SK-N-SH treated with all-trans-retinoic acid at 6 μM for 48 hours (cell line): ENCODE results near the gene SUDS3.

Source experiments
- ARNTL ChIP-seq: fragments of 450-650 bp; formaldehyde crosslinking; IDR thresholded peaks from 2 replicates; pipeline ENCODE4 v1.5.0; 2020; ENCODE audit warnings: low read depth, mild to moderate bottlenecking, moderate library complexity, borderline replicate concordance
- BACH2 ChIP-seq: fragments of 250-450 bp; sonication (Bioruptor Pico); IDR thresholded peaks from 2 replicates; pipeline ENCODE4 v1.9.0; 2021; ENCODE audit warnings: mild to moderate bottlenecking, borderline replicate concordance
- CREB5 ChIP-seq: fragments of 250-450 bp; sonication (Bioruptor Pico); IDR thresholded peaks from 2 replicates; pipeline ENCODE4 v1.5.1; 2020; ENCODE audit warnings: low read depth, mild to moderate bottlenecking, moderate library complexity
- ESRRG ChIP-seq: fragments of 250-450 bp; sonication (Bioruptor Pico); IDR thresholded peaks from 2 replicates; pipeline ENCODE4 v1.6.1; 2021; ENCODE audit warnings: mild to moderate bottlenecking
- ISL1 ChIP-seq: fragments of 250-450 bp; sonication (Bioruptor Pico); IDR thresholded peaks from 2 replicates; pipeline ENCODE4 v2.1.2; 2022; ENCODE audit warnings: mild to moderate bottlenecking, moderate library complexity
- OSR1 ChIP-seq: fragments of 250-450 bp; sonication (Bioruptor Pico); IDR thresholded peaks from 2 replicates; pipeline ENCODE4 v1.8.0; 2022; ENCODE audit warnings: moderate library complexity, mild to moderate bottlenecking, inconsistent platforms
- RARB ChIP-seq: fragments of 250-450 bp; sonication (Bioruptor Pico); IDR thresholded peaks from 2 replicates; pipeline ENCODE4 v1.8.0; 2021; ENCODE audit warnings: mild to moderate bottlenecking, moderate library complexity
- TOX ChIP-seq: fragments of 250-450 bp; sonication (Bioruptor Pico); IDR thresholded peaks from 2 replicates; pipeline ENCODE4 v1.8.0; 2021; ENCODE audit warnings: mild to moderate bottlenecking, moderate library complexity, borderline replicate concordance
- TSHZ2 ChIP-seq: fragments of 250-450 bp; sonication (Bioruptor Pico); IDR thresholded peaks from 2 replicates; pipeline ENCODE4 v1.5.0; 2020; ENCODE audit warnings: mild to moderate bottlenecking, moderate library complexity
- ZC3H10 ChIP-seq: fragments of 250-450 bp; sonication (Bioruptor Pico); IDR thresholded peaks from 2 replicates; pipeline ENCODE4 v1.5.1; 2021; ENCODE audit warnings: mild to moderate bottlenecking, moderate library complexity
- ZFP3 ChIP-seq: fragments of 250-450 bp; sonication (Bioruptor Pico); IDR thresholded peaks from 2 replicates; pipeline ENCODE4 v1.5.0; 2020; ENCODE audit warnings: mild to moderate bottlenecking, moderate library complexity
- ZNF565 ChIP-seq: fragments of 450-650 bp; formaldehyde crosslinking; conservative IDR thresholded peaks from 2 replicates; pipeline ENCODE4 v1.5.0; 2020; ENCODE audit warnings: low read depth, mild to moderate bottlenecking, moderate library complexity
- ZNF8 ChIP-seq: fragments of 450-650 bp; formaldehyde crosslinking; IDR thresholded peaks from 2 replicates; pipeline ENCODE4 v1.5.0; 2020; ENCODE audit warnings: mild to moderate bottlenecking, moderate library complexity
- TF ChIP-seq, protein P1 (sequence below): fragments of 250-450 bp; sonication (Bioruptor Pico); IDR thresholded peaks from 2 replicates; pipeline ENCODE4 v1.8.0; 2020; ENCODE audit warnings: mild to moderate bottlenecking, moderate library complexity, borderline replicate concordance

DNA sequence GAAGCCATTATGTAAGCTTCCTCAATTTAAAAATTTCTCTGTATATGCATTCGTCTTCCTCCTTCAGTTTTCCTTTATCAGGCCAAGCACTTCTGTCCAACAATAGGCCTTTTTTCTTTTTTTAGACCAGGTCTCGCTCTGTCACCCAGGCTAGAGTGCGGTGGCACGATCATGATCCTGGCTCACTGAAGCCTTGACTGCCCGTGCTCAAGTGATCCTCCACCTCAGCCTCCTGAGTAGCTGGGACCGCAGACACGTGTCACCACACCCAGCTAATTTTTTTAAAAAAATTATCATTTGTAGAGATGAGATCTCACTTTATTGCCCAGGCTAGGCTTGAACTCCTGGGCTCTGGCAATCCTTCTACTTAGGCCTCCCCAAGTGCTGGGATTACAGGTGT lies 29.5 kb upstream of the SUDS3 start:
- TF ChIP-seq RARB (CRISPR knock-in tag), result no peak
- TF ChIP-seq CREB5 (CRISPR knock-in tag), result no peak
- no peak for TF ChIP-seq ISL1
- TF ChIP-seq ZC3H10 (CRISPR knock-in tag), result no peak
- TF ChIP-seq, protein P1, sequence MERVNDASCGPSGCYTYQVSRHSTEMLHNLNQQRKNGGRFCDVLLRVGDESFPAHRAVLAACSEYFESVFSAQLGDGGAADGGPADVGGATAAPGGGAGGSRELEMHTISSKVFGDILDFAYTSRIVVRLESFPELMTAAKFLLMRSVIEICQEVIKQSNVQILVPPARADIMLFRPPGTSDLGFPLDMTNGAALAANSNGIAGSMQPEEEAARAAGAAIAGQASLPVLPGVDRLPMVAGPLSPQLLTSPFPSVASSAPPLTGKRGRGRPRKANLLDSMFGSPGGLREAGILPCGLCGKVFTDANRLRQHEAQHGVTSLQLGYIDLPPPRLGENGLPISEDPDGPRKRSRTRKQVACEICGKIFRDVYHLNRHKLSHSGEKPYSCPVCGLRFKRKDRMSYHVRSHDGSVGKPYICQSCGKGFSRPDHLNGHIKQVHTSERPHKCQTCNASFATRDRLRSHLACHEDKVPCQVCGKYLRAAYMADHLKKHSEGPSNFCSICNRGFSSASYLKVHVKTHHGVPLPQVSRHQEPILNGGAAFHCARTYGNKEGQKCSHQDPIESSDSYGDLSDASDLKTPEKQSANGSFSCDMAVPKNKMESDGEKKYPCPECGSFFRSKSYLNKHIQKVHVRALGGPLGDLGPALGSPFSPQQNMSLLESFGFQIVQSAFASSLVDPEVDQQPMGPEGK (CRISPR knock-in tag), result no peak
- TF ChIP-seq TOX (CRISPR knock-in tag), result no peak
- no peak for TF ChIP-seq ZFP3 (CRISPR knock-in tag)
- no peak for TF ChIP-seq ARNTL (CRISPR knock-in tag)
- no peak for TF ChIP-seq ESRRG
- no peak for TF ChIP-seq ZNF8
- no peak for TF ChIP-seq BACH2 (CRISPR knock-in tag)
- TF ChIP-seq ZNF565 (CRISPR knock-in tag), result no peak
- no peak for TF ChIP-seq OSR1 (CRISPR knock-in tag)
- TF ChIP-seq TSHZ2, result no peak
